ENCODE measurements around the gene MTCL1.
A peak's percentile ranks its signal among the peaks of the same experiment; 100 is the strongest.

MTCL1 gene

DNA sequence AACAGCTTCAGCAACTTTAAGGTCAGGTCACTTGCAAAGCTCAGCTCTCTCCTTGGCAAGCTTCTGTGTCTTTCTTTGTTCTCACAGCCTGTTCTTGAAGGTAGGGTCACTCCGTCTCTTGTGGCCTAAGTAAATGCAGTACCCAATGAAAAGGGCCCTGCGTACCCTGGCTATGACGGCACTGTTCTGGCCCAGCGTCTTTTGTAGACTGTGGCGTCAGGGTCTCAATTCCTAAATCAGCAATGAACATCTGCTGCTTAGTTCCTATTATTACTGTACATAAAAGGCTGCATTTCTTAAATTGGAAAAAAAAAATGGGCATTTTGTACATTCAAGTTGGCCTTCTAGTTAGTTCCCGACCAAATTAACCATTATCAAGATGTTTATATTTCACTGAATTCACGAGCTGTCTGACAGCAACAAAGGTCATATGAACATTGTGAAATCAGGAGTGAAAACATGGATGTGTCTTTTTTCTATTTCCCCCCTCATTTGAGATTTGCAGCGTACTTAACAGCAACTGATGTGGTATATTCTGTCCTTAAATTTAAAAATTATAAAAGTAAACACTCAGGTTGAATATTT lies 17.0 kb upstream of the MTCL1 start:
- DNase-seq (ENCODE audit: low read depth) = no peak

DNA sequence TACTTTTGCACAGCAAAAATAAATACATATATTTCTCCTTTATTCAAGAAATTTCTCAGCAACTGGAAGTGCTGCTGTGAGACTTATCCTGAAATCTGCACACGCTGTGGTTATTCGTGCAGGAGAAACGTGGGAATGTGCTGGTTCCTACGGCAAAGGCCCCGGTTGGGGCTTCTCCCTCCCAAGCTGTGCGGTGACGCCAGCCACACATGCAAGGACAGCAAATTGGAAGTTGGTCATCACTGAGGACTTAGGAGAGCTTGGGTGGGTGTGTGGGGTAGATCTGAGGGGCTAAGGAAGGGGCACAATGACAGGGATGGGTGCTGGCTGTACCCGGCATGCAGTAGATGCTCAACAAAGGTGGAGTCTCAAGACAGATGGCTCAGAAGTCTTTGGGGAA lies 16.5 kb upstream of the MTCL1 start:
- no peak for DNase-seq (ENCODE audit: low read depth)

DNA sequence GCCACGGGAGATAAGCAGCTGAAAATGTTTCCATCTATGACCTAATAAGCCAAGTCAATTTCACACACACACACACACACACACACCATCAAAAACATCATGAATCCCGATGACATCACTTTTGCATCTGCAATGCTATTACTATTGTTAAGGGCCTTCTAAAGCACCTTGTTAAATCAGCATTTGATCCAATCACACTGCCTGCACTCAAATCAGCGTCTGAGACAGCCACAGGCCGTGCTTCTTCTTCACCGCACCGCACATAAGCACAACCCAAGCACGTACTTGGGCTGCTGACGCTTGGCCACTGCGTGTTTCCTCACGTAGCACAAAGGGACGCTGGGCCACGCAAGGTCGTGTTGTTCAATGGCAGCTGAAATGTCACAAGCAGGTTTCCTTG lies 15.8 kb upstream of the MTCL1 start:
- no peak for DNase-seq (ENCODE audit: low read depth)

GRCh38 chr18:8694891-8695290 lies 10.5 kb upstream of the MTCL1 start:
- no peak for DNase-seq (ENCODE audit: low read depth)

DNA sequence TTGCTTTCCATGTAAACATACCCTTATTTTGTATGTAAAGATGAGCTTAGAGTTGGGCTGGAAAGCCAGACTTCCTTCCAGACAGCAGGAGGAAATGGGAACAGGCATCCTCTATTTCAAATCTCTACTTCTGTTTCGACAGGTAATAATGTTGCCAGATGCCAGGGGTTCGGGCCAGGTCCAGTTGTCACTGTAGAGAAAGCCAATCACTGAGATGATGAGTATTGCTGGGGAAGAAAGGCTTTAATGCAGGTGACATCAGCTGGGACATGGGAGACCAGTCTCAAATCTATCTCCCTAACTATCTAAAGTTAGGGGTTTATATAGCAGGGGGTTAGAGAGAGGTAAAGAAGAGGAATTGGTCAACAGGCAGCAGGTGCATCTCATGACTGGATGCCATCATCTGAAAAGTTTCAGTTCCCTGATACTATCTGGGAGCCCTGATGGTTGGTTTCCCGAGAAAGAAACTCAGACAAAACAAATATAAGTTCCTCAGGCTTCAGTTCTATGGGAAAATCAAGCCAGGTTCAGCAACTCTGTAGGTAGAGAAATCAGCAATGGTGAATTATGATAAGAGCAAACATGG lies 9.3 kb upstream of the MTCL1 start:
- DNase-seq (ENCODE audit: low read depth) = no peak

- peak; percentile 54 for DNase-seq (ENCODE audit: low read depth)
Observed at GRCh38 chr18:8696749-8697211, 8.6 kb upstream of the MTCL1 start.

DNA sequence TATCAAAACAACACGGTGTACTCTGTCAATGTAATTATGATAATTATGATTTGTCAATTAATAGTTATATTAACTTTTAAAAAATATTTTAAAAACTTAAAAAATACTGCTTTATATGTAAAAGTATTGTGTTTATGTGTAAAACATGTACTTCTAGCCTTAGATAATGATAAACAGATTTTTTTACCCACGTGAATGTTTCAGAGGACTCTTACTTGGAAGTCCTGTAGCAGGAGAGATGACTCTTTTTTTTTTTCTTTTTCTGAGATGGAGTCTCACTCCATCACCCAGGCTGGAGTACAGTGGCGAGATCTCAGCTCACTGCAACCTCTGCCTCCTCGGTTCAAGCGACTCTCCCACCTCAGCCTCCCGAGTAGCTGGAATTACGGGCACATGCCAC lies 6.2 kb upstream of the MTCL1 start:
- DNase-seq (ENCODE audit: low read depth) = no peak

- no peak for DNase-seq (ENCODE audit: low read depth)
Observed at GRCh38 chr18:8699948-8700347, 5.4 kb upstream of the MTCL1 start.

- DNase-seq (ENCODE audit: low read depth) = no peak
Observed at GRCh38 chr18:8701546-8702118, 3.7 kb upstream of the MTCL1 start.

- no peak for DNase-seq (ENCODE audit: low read depth)
Observed at GRCh38 chr18:8702668-8703067, 2.7 kb upstream of the MTCL1 start.

GRCh38 chr18:8703092-8703709 lies 2.2 kb upstream of the MTCL1 start:
- DNase-seq (ENCODE audit: low read depth) = no peak

DNA sequence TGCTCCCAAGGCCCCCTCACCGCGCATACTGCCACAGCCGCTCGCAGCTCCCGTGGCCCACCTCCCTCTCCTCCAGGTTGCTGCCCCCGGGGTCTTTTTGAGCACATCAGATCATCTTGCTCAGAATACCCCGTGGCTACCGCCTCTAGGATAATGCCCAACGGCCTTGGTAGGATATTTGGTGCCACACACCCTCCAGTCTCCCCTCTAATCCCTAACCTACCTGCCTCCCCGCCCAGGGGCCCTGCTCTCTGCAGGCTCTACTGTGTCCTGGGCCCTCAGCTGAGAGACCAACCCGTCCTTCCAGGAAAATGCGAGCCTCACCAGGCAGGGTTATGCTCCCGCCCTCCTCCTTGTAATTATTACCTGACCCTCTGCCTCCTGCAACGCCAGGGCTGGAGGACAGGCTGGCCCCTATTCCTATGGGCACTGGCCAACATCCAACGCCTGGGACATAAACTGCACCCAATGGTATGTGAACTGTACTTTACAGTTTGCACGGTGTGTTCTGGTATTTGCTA lies 1.5 kb upstream of the MTCL1 start:
- no peak for DNase-seq (ENCODE audit: low read depth)

- peak; percentile 86 for DNase-seq (ENCODE audit: low read depth)
Observed at GRCh38 chr18:8704361-8705237, 757 bp upstream of the MTCL1 start.

- no peak for DNase-seq (ENCODE audit: low read depth)
Observed at GRCh38 chr18:8705961-8706790, 820 bp downstream of the MTCL1 start.

DNA sequence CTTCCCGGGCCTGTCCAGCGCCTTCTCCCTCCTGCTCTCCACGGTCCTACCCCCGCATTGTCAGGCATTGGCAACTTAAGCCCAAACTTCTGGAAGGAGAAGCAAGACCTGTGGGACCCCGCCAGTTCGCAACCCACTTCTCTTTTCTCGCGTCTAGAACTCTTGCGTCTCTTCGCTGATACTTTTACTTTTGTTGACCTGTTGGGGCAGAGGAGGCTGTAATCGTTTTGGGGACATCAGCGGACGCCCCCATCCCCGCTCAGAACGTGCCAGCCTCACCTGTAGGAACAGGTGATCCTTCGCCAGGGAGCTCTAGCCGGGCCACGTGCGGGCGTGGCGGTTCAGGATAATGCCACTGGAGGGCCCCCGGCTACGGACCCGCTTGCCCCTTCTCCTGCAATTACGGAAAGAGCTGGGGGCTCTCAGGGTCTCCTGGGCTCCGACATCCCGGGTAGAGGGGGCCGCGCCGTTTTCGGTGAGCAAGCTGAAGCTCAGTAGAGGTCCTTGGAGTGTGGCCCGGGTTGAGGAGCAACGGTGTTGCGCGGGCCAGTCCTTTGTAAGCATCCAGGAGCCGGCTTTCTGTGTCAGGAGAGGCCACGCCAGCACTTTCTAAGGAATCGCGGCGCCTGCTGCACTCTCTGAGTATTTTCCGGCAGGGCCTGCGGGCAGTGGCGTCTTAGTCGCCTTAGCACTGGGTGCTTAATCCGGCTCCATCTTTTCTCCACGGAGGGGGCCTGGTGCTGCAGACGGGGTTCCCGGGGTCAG lies 1.6 kb downstream of the MTCL1 start:
- no peak for DNase-seq (ENCODE audit: low read depth)

DNA sequence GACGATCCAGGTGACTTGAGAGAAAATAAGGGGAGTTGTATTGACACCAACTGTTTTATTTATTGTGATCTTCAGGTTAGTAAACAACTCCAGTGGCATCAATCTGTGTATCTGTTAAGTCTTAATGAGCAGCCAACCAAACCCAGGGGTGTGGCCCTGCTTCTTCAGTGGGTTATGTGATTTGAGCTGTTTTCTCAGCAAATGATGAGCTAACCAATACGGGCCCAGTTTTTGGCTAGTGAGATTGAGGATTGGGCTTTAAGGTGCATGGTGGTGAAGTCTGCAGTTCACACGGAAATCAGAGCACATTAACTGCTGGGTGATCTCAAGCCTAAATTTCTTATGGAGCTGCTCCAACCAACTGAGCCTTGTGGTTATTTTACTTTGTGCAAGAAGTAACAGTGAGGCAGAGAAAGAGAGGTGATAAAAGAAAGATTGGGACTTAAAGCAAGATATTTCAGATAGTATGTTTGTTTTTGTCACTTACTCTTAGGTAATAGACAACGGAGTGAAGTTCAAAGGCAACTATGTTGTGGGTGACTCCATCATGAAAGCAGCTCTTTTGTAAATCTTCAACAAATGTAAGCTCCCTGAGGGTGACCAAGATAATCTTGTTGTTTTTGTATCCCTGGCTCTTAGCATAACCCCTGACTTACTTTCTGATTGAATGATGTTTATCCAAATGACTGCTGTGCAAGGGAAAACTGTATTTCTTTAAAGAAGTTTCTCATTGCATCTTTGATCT lies 2.4 kb downstream of the MTCL1 start:
- DNase-seq (ENCODE audit: low read depth) = no peak

GRCh38 chr18:8708670-8709069 lies 3.3 kb downstream of the MTCL1 start:
- DNase-seq (ENCODE audit: low read depth) = no peak

DNA sequence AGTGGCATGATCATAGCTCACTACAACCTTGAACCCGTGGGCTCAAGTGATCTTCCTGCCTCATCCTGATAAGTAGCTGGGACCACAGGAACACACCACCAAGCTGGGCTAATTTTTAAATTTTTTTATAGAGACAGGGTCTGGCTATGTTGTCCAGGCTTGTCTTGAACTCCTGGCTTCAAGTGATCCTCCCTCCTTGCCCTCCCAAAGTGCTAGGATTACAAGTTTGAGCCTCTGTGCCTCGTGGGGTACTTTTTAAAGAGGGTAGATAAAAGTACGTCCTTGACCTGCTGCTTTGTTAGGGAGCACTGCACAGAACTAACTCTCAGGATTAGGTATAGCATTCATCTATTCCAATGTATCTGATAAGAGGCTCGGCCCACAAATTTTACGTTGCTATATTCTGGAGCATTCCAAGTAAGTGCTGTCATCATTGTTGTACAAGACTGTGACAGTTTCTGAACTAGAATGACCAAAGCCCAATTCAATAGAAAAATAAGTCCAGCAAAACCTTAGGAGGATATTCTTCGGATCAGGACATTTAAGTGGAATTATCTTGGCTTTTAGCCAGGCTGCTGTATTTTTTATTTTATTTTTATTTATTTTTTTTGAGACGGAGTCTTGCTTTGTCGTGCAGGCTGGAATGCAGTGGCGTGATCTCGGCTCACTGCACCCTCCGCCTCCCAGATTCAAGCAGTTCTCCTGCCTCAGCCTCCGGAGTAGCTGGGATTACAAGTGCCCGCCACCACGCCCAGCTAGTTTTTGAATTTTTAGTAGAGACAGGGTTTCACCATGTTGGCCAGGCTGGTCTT lies 4.1 kb downstream of the MTCL1 start:
- DNase-seq (ENCODE audit: low read depth) = no peak

DNA sequence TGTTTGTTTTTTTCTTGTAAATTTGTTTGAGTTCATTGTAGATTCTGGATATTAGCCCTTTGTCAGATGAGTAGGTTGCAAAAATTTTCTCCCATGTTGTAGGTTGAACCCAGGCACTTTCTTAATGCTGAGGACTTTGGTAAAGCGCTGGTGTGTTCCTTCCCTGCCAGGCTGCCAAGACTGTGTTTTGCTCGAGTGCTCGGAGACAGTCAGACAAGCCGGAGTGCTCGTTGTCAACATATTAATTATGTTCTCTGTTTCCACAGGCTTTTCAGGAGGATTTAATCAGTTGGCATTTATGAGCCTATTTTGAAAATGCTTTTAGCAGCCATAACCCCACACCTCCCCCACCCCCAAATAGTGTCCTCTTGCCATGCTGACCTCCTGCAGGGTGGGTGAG lies 6.4 kb downstream of the MTCL1 start:
- DNase-seq (ENCODE audit: low read depth) = no peak

Data from stimulated activated CD8-positive, alpha-beta memory T cell treated with anti-CD3 and anti-CD28 coated beads, Interleukin-4, amount 100 ng/mL, for 24 hours (primary cell).